Heart left ventricle (tissue), 16 donors: ENCODE results near the gene ARMC10. TPM values are rescaled to one million over a fixed set of nuclear protein-coding genes. Genes with fewer than 3 reads are reported as not detected.

Experiments
- ATAC-seq, 4 donors: fragments of 200-7000 bp; cut with Tn5 transposase; one replicate each; pipeline ENCODE4 v1.9.1; 2020 to 2022; ENCODE audit warnings: moderate library complexity in 4 of 4, mild to moderate bottlenecking in 3 of 4, moderate number of reproducible peaks in 1 of 4
- DNase-seq, 5 donors: peaks; one replicate each; pipeline ENCODE4 v3.0.0-alpha.2; 2020
- H3K27ac ChIP-seq, 12 donors: fragments of 200-600 bp; sonication (generic) in 4 of 12; one replicate each; pipeline versions ENCODE4 v1.5.0 to v1.8.0; 2016 to 2022; ENCODE audit warnings: mild to moderate bottlenecking in 2 of 12
- H3K27me3 ChIP-seq, 9 donors: fragments of 200-600 bp; sonication (generic) in 2 of 9; one replicate each; pipeline versions ENCODE4 v1.5.1 to v1.8.0; 2016 to 2022; ENCODE audit warnings: mild to moderate bottlenecking in 3 of 9
- H3K36me3 ChIP-seq, 9 donors: fragments of 200-600 bp; sonication (generic) in 2 of 9; one replicate each; pipeline versions ENCODE4 v1.5.0 to v1.8.0; 2018 to 2022; ENCODE audit warnings: mild to moderate bottlenecking in 2 of 9
- H3K4me1 ChIP-seq, 12 donors: fragments of 200-600 bp; sonication (generic) in 4 of 12; one replicate each; pipeline versions ENCODE4 v1.5.0 to v1.8.0; 2016 to 2022; ENCODE audit warnings: mild to moderate bottlenecking in 3 of 12
- H3K4me3 ChIP-seq, 12 donors: fragments of 200-600 bp; sonication (generic) in 4 of 12; one replicate each; pipeline versions ENCODE4 v1.5.0 to v1.8.0; 2017 to 2022; ENCODE audit warnings: mild to moderate bottlenecking in 9 of 12, moderate library complexity in 4 of 12
- H3K9me3 ChIP-seq, 12 donors: fragments of 200-600 bp; sonication (generic) in 4 of 12; one replicate each; pipeline versions ENCODE4 v1.5.0 to v1.8.0; 2016 to 2022; ENCODE audit warnings: mild to moderate bottlenecking in 1 of 12
- CTCF ChIP-seq, 12 donors: fragments of 200-600 bp; sonication (generic) in 4 of 12; IDR thresholded peaks; one replicate each; pipeline versions ENCODE4 v1.5.0 to v1.8.0; 2018 to 2022; ENCODE audit warnings: antibody characterized with exemption in 12 of 12, mild to moderate bottlenecking in 5 of 12
- POLR2A ChIP-seq, 2 donors: fragments of 450-650 bp; IDR thresholded peaks; one replicate each; pipeline ENCODE4 v1.6.1; 2017; ENCODE audit warnings: antibody characterized with exemption in 2 of 2, mild to moderate bottlenecking in 2 of 2, moderate library complexity in 2 of 2
- WGBS, 4 donors: extraction: QIAGEN DNeasy Blood & Tissue Kit in 2 of 4; methylation state at CpG; one replicate each; pipeline versions ENCODE4 v1.1.5 to v1.1.7; 2013 to 2018; 5-methylcytosine and 5-hydroxymethylcytosine counted together
- intact Hi-C, 10 donors: fragments of 100-400 bp; cut with DNase I; formaldehyde crosslinking; loops; one replicate each; pipeline versions ENCODE4 v1.11.1 to v1.14.2; 2022
- polyA plus RNA-seq, 2 donors: library from polyadenylated mRNA; stranded (reverse); fragments of 200-250 nt; gene quantifications; one replicate each; pipeline ENCODE4 v1.2.3, GENCODE V29; 2013
- total RNA-seq, 9 donors: library from RNA; depleted of rRNA in 2 of 9; stranded (reverse); fragments of >200 nt in 2 of 9; fragmentation: NEBNext Ultra II Directional in 3 of 9; extraction: Animal tissue kit (Norgen Biotek cat#: 25700) in 3 of 9; gene quantifications; one replicate each; pipeline versions ENCODE4 v1.1.0 to v1.2.4, GENCODE V29; 2016 to 2023
- donor health status: ischemic (EF 13 %, LVEDD 7.1; RV severe dilation, severe dysfunction).
- donor health status: healthy with polysubstance abuse.
- donor health status: DM: no; HTN: yes; CAD: no.
- donor health status: DM: no; HTN: no; CAD: no.
- donor health status: ischemic (EF 25% LVEDD 6.9; RV normal size, moderate dysfunction).
- donor health status: ischemic (EF 25% LVEDD 5.7; RV mildly dilated, moderate dysfunction).
- donor health status: healthy.
- donor health status: DM: yes; HTN: yes; CAD: no.
- donor health status: ischemic (EF 35%, LVEDD 5.7; RV mildly dilated, moderate dysfunction).
- donor health status: nonischemic (EF 11% LVEDD 7.7; RV severe dilation, severe dysfunction).
- donor health status: DM: yes; HTN: yes; CAD: no.
- donor health status: PGD.
- donor health status: ischemic (EF 29% LVEDD 5.4; RV normal size, mild dysfunction).
- donor health status: nonischemic (EF 23%, LVEDD 6.1; RV moderate dilation, normal function).

The ARMC10 gene
- total and polyA plus RNA-seq, 11 donors: 13.4 to 29.7 (median 24.9) TPM

- H3K4me3 ChIP-seq: no peak overlapping the region
- H3K9me3 ChIP-seq: no peaks in the 10 kb centered on the region
- no peak overlapping the region for H3K27ac ChIP-seq
- no peaks in the 10 kb centered on the region for H3K27me3 ChIP-seq
- intact Hi-C loops: no loop called here
- H3K36me3 ChIP-seq: peaks cover 0 to 67% (median 30%) of the 10 kb centered on the region in 9 donors
- ATAC-seq (no peak), DNase-seq (no peak)
- no peaks in the 10 kb centered on the region for H3K4me1 ChIP-seq
- TF ChIP-seq CTCF (IDR thresholded peaks at IDR 0.05): no peak
- TF ChIP-seq POLR2A (IDR thresholded peaks at IDR 0.05): no peak
- 93 to 96% (median 95%) methylated on average over 2 of the region's 2 CpGs for WGBS, 4 donors
These were observed 42.5 kb downstream of the ARMC10 start for GRCh38 chr7:103117465-103117864.

GRCh38 chr7:103119791-103120291, 44.9 kb downstream of the ARMC10 start:
- no peaks in the 10 kb centered on the region for H3K4me1 ChIP-seq
- H3K9me3 ChIP-seq: no peaks in the 10 kb centered on the region
- H3K36me3 ChIP-seq: peaks cover 0 to 76% (median 34%) of the 10 kb centered on the region in 9 donors
- WGBS, 4 donors: 91 to 97% (median 95%) methylated on average over 11 of the region's 11 CpGs
- ATAC-seq (no peak), DNase-seq (no peak)
- H3K4me3 ChIP-seq: no peak overlapping the region
- TF ChIP-seq CTCF (IDR thresholded peaks at IDR 0.05): no peak
- intact Hi-C loops: no loop called here
- no peaks in the 10 kb centered on the region for H3K27me3 ChIP-seq
- H3K27ac ChIP-seq: no peak overlapping the region

- Histone ChIP-seq H3K4me3 (no peak overlapping the region), H3K27me3 (no peaks in the 10 kb centered on the region), H3K9me3 (no peaks in the 10 kb centered on the region), H3K4me1 (no peaks in the 10 kb centered on the region), H3K36me3 (peaks cover 0 to 80% (median 35%) of the 10 kb centered on the region in 9 donors), H3K27ac (no peak overlapping the region)
- DNase-seq (no peak), ATAC-seq (no peak)
- WGBS, 4 donors: 83 to 100% (median 85%) methylated on average over 1 of the region's 1 CpG
- intact Hi-C loops: no loop called here
- TF ChIP-seq POLR2A (IDR thresholded peaks at IDR 0.05): no peak
- TF ChIP-seq CTCF (IDR thresholded peaks at IDR 0.05): no peak
These were observed 45.4 kb downstream of the ARMC10 start for GRCh38 chr7:103120362-103120761.

- Histone ChIP-seq H3K4me3 (no peak overlapping the region), H3K27me3 (no peaks in the 10 kb centered on the region), H3K4me1 (no peaks in the 10 kb centered on the region), H3K9me3 (no peaks in the 10 kb centered on the region), H3K36me3 (peaks cover 0 to 86% (median 43%) of the 10 kb centered on the region in 9 donors), H3K27ac (no peak overlapping the region)
- DNase-seq (no peak), ATAC-seq (no peak)
- intact Hi-C loops: no loop called here
- TF ChIP-seq CTCF (IDR thresholded peaks at IDR 0.05) (no peak), POLR2A (IDR thresholded peaks at IDR 0.05) (no peak)
These were observed 46.7 kb downstream of the ARMC10 start for GRCh38 chr7:103121641-103122040.
